Liver (tissue), 9 donors: Measurements from ENCODE around the gene ITPKB. TPM values are rescaled to one million over a fixed set of nuclear protein-coding genes. Genes with fewer than 3 reads are reported as not detected.

Experiments used
- DNase-seq: peaks from one replicate; pipeline ENCODE4 v3.0.0-alpha.2; 2017; ENCODE audit warnings: low spot score
- H3K27ac ChIP-seq, 2 donors: one replicate each; pipeline ENCODE4 v1.7.0; 2013; ENCODE audit warnings: inconsistent platforms in 2 of 2, low read length in 2 of 2, control low read depth in 1 of 2, low read depth in 1 of 2, mild to moderate bottlenecking in 1 of 2
- H3K27me3 ChIP-seq, 4 donors: one replicate each; pipeline versions ENCODE4 v1.6.1 to v1.7.0; 2013; ENCODE audit warnings: low read length in 3 of 4, inconsistent platforms in 1 of 4, mild to moderate bottlenecking in 1 of 4, moderate library complexity in 1 of 4; ENCODE audit not compliant: control insufficient read depth in 4 of 4, insufficient read depth in 4 of 4
- H3K36me3 ChIP-seq, 4 donors: one replicate each; pipeline versions ENCODE4 v1.6.1 to v1.7.0; 2013; ENCODE audit warnings: low read length in 3 of 4, mild to moderate bottlenecking in 3 of 4, low read depth in 1 of 4, moderate library complexity in 1 of 4; ENCODE audit not compliant: control insufficient read depth in 4 of 4, insufficient read depth in 3 of 4
- H3K4me1 ChIP-seq, 4 donors: one replicate each; pipeline versions ENCODE4 v1.6.1 to v1.7.0; 2013; ENCODE audit warnings: low read length in 3 of 4, mild to moderate bottlenecking in 3 of 4, moderate library complexity in 1 of 4; ENCODE audit not compliant: control insufficient read depth in 4 of 4, insufficient read depth in 4 of 4
- H3K4me3 ChIP-seq, 3 donors: one replicate each; pipeline versions ENCODE4 v1.6.1 to v1.7.0; 2013; ENCODE audit warnings: low read length in 3 of 3, control low read depth in 1 of 3, low read depth in 1 of 3, mild to moderate bottlenecking in 1 of 3
- H3K9ac ChIP-seq, 2 donors: one replicate each; pipeline ENCODE4 v1.7.0; 2013; ENCODE audit warnings: low read length in 2 of 2, mild to moderate bottlenecking in 2 of 2, moderate library complexity in 2 of 2, control low read depth in 1 of 2, low read depth in 1 of 2
- H3K9me3 ChIP-seq, 4 donors: one replicate each; pipeline versions ENCODE4 v1.6.1 to v1.7.0; 2013; ENCODE audit warnings: low read length in 3 of 4; ENCODE audit not compliant: control insufficient read depth in 4 of 4
- ATF3 ChIP-seq: IDR thresholded peaks from 2 replicates; pipeline ENCODE4 v1.6.1; 2016; ENCODE audit warnings: antibody characterized with exemption
- EGR1 ChIP-seq, 2 donors: IDR thresholded peaks; 2 replicates each; pipeline ENCODE4 v1.6.1; 2016 to 2018; ENCODE audit warnings: antibody characterized with exemption in 2 of 2, low read depth in 2 of 2
- FOXA1 ChIP-seq: IDR thresholded peaks from 2 replicates; pipeline ENCODE4 v1.6.1; 2016; ENCODE audit warnings: antibody characterized with exemption
- FOXA2 ChIP-seq: IDR thresholded peaks from 2 replicates; pipeline ENCODE4 v1.6.1; 2016; ENCODE audit warnings: antibody characterized with exemption
- HNF4A ChIP-seq, 2 donors: conservative IDR thresholded peaks; 2 replicates each; pipeline ENCODE4 v1.6.1; 2016; ENCODE audit warnings: antibody characterized with exemption in 2 of 2, mild to moderate bottlenecking in 2 of 2
- HNF4G ChIP-seq: IDR thresholded peaks from 2 replicates; pipeline ENCODE4 v1.6.1; 2016; ENCODE audit warnings: antibody characterized with exemption
- JUND ChIP-seq, 2 donors: IDR thresholded peaks; 2 replicates each; pipeline ENCODE4 v1.6.1; 2016; ENCODE audit warnings: antibody characterized with exemption in 2 of 2
- NR2F2 ChIP-seq: IDR thresholded peaks from 2 replicates; pipeline ENCODE4 v1.6.1; 2016; ENCODE audit warnings: antibody characterized with exemption
- RAD21 ChIP-seq, 2 donors: IDR thresholded peaks; 2 replicates each; pipeline ENCODE4 v1.6.1; 2016; ENCODE audit warnings: antibody characterized with exemption in 2 of 2, mild to moderate bottlenecking in 2 of 2
- RXRA ChIP-seq, 2 donors: IDR thresholded peaks; 2 replicates each; pipeline ENCODE4 v1.6.1; 2017 to 2018; ENCODE audit warnings: antibody characterized with exemption in 2 of 2, mild to moderate bottlenecking in 1 of 2
- SP1 ChIP-seq: IDR thresholded peaks from 2 replicates; pipeline ENCODE4 v1.6.1; 2018; ENCODE audit warnings: antibody characterized with exemption, mild to moderate bottlenecking
- TAF1 ChIP-seq: conservative IDR thresholded peaks from 2 replicates; pipeline ENCODE4 v1.6.1; 2016; ENCODE audit warnings: antibody characterized with exemption, mild to moderate bottlenecking
- YY1 ChIP-seq: IDR thresholded peaks from 2 replicates; pipeline ENCODE4 v1.6.1; 2016; ENCODE audit warnings: antibody characterized with exemption, mild to moderate bottlenecking
- WGBS: extraction: QIAGEN DNeasy Blood & Tissue Kit; methylation state at CpG from one replicate; pipeline ENCODE4 v1.1.7; 2013; 5-methylcytosine and 5-hydroxymethylcytosine counted together
- polyA plus RNA-seq, 2 donors: library from polyadenylated mRNA; stranded (reverse) in 1 of 2; unstranded in 1 of 2; fragments of 200-250 nt in 1 of 2; fragments of >200 nt in 1 of 2; fragmentation: Nextera tagmentation in 1 of 2; extraction: Ambion mirVana in 1 of 2; gene quantifications; one replicate each; pipeline versions ENCODE4 v1.2.1 to v1.2.3, GENCODE V29; 2013 to 2015
- total RNA-seq, 2 donors: library from RNA; depleted of rRNA; stranded (reverse); fragments of >200 nt; gene quantifications; one replicate each; pipeline ENCODE4 v1.2.3, GENCODE V29; 2014
- TF ChIP-seq, protein P1 (sequence below): fragments of 150-350 bp; IDR thresholded peaks from 2 replicates; pipeline ENCODE4 v1.5.1; 2017; ENCODE audit warnings: improper control_type of control experiment, low read depth, low read length; ENCODE audit not compliant: missing input control
- TF ChIP-seq, protein P2 (sequence below): IDR thresholded peaks from 2 replicates; pipeline ENCODE4 v1.6.1; 2016; ENCODE audit warnings: antibody characterized with exemption, mild to moderate bottlenecking
- TF ChIP-seq, protein P3 (sequence below): IDR thresholded peaks from 2 replicates; pipeline ENCODE4 v1.6.1; 2016; ENCODE audit warnings: antibody characterized with exemption
- TF ChIP-seq, protein P4 (sequence below): IDR thresholded peaks from 2 replicates; pipeline ENCODE4 v1.6.1; 2016; ENCODE audit warnings: antibody characterized with exemption
- donor health status: healthy.
- donor health status: healthy.
- donor health status: healthy.
- donor health status: healthy.
- donor health status: healthy.

The ITPKB gene
- total and polyA plus RNA-seq, 4 donors, result 0.61 to 5.8 (median 3.7) TPM

DNA sequence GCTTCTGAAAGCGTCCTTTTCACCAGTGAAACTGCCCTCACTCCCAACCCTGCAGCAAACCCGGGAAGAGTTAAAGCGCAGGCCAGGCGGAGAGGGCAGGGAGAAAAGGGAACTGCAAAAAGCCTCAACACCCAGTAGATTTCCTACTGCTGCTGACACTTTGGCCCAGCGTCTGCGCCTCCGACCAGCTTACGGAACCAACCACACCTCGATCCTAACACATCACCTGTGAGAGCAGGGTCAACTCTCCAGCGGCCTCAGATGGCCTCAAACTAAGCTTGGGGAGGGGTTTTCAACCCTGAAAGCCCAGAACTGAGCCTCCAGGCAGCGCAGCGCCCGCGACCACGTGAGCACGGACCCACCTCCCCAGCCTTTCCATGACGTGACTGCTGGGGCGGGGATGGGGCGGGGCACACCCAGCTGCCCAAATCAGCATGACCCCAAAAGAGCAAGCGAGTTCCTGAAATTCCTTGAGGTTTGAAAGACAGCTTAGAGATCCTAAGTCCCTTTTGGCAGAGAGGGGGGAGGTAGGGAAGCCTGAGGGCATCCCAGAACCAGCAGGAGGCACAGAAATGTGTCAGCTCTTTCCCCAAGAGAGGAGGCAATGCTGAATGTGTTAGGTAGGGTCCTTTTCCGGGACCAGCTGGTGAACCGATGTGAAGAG is 59.1 kb downstream of the ITPKB start:
- peak overlapping the region in 2 of 3 donors; percentile 28 to 39 for H3K4me3 ChIP-seq
- H3K9ac ChIP-seq, result peak overlapping the region in 1 of 2 donors; percentile 11
- 7% methylated on average over 22 of the region's 22 CpGs for WGBS
- H3K27ac ChIP-seq, result peak overlapping the region; percentile 58 to 86
- no peaks in the 10 kb centered on the region for H3K9me3 ChIP-seq
- no peaks in the 10 kb centered on the region for H3K27me3 ChIP-seq
- TF ChIP-seq, protein P1, sequence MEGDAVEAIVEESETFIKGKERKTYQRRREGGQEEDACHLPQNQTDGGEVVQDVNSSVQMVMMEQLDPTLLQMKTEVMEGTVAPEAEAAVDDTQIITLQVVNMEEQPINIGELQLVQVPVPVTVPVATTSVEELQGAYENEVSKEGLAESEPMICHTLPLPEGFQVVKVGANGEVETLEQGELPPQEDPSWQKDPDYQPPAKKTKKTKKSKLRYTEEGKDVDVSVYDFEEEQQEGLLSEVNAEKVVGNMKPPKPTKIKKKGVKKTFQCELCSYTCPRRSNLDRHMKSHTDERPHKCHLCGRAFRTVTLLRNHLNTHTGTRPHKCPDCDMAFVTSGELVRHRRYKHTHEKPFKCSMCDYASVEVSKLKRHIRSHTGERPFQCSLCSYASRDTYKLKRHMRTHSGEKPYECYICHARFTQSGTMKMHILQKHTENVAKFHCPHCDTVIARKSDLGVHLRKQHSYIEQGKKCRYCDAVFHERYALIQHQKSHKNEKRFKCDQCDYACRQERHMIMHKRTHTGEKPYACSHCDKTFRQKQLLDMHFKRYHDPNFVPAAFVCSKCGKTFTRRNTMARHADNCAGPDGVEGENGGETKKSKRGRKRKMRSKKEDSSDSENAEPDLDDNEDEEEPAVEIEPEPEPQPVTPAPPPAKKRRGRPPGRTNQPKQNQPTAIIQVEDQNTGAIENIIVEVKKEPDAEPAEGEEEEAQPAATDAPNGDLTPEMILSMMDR, result no peak
- TF ChIP-seq HNF4G, result no peak
- TF ChIP-seq, protein P2, sequence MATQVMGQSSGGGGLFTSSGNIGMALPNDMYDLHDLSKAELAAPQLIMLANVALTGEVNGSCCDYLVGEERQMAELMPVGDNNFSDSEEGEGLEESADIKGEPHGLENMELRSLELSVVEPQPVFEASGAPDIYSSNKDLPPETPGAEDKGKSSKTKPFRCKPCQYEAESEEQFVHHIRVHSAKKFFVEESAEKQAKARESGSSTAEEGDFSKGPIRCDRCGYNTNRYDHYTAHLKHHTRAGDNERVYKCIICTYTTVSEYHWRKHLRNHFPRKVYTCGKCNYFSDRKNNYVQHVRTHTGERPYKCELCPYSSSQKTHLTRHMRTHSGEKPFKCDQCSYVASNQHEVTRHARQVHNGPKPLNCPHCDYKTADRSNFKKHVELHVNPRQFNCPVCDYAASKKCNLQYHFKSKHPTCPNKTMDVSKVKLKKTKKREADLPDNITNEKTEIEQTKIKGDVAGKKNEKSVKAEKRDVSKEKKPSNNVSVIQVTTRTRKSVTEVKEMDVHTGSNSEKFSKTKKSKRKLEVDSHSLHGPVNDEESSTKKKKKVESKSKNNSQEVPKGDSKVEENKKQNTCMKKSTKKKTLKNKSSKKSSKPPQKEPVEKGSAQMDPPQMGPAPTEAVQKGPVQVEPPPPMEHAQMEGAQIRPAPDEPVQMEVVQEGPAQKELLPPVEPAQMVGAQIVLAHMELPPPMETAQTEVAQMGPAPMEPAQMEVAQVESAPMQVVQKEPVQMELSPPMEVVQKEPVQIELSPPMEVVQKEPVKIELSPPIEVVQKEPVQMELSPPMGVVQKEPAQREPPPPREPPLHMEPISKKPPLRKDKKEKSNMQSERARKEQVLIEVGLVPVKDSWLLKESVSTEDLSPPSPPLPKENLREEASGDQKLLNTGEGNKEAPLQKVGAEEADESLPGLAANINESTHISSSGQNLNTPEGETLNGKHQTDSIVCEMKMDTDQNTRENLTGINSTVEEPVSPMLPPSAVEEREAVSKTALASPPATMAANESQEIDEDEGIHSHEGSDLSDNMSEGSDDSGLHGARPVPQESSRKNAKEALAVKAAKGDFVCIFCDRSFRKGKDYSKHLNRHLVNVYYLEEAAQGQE, result no peak
- TF ChIP-seq, protein P3, sequence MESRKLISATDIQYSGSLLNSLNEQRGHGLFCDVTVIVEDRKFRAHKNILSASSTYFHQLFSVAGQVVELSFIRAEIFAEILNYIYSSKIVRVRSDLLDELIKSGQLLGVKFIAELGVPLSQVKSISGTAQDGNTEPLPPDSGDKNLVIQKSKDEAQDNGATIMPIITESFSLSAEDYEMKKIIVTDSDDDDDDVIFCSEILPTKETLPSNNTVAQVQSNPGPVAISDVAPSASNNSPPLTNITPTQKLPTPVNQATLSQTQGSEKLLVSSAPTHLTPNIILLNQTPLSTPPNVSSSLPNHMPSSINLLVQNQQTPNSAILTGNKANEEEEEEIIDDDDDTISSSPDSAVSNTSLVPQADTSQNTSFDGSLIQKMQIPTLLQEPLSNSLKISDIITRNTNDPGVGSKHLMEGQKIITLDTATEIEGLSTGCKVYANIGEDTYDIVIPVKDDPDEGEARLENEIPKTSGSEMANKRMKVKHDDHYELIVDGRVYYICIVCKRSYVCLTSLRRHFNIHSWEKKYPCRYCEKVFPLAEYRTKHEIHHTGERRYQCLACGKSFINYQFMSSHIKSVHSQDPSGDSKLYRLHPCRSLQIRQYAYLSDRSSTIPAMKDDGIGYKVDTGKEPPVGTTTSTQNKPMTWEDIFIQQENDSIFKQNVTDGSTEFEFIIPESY, result no peak
- TF ChIP-seq, protein P4, sequence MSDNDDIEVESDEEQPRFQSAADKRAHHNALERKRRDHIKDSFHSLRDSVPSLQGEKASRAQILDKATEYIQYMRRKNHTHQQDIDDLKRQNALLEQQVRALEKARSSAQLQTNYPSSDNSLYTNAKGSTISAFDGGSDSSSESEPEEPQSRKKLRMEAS, result peak; percentile 46
- no peak for TF ChIP-seq JUND (IDR thresholded peaks at IDR 0.05)
- peak; percentile 59 to 70 for TF ChIP-seq EGR1 (IDR thresholded peaks at IDR 0.05; ENCODE audit: low read depth in 2 of 2)
- peak; percentile 88 for TF ChIP-seq NR2F2
- TF ChIP-seq RAD21 (IDR thresholded peaks at IDR 0.05), result peak in 1 of 2 donors; percentile 30
- TF ChIP-seq SP1, result peak; percentile 62
- no peak for TF ChIP-seq TAF1
- peak; percentile 51 to 75 for TF ChIP-seq RXRA (IDR thresholded peaks at IDR 0.05)
- TF ChIP-seq ATF3, result no peak
- no peak for TF ChIP-seq FOXA2
- H3K36me3 ChIP-seq, result no peaks in the 10 kb centered on the region
- peak; percentile 79 for DNase-seq
- H3K4me1 ChIP-seq, result peaks cover 0 to 3% (median 2%) of the 10 kb centered on the region in 4 donors

DNA sequence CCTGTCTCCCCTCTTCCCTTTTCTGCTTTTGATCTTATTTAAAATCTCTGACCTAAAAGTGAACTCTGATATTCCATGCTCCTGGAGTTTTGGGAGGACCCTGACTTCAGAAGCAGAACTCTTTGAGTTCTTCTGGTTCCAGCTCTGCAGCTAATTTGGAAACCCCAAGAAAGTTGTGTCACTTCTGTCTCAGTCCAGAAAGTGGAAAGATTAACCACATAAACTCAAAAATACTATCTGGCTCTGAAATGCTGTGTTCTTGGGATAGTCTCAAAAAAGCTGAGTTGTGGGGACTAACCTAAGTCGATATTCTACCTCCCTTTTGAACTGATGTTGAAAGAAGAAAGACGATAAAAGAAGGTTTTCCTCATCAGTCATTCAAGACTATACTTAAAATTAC is 59.8 kb downstream of the ITPKB start:
- Histone ChIP-seq H3K27ac (peak overlapping the region; percentile 58 to 86), H3K4me3 (no peak overlapping the region), H3K36me3 (no peaks in the 10 kb centered on the region), H3K4me1 (peaks cover 0 to 3% (median 2%) of the 10 kb centered on the region in 4 donors), H3K9me3 (no peaks in the 10 kb centered on the region), H3K27me3 (no peaks in the 10 kb centered on the region), H3K9ac (peak overlapping the region in 1 of 2 donors; percentile 10)
- 57% methylated on average over 2 of the region's 2 CpGs for WGBS
- DNase-seq, result no peak
- TF ChIP-seq YY1 (no peak), ATF3 (no peak), FOXA1 (no peak), HNF4A (conservative IDR thresholded peaks at IDR 0.05) (no peak)
- TF ChIP-seq, protein P1, result no peak
- TF ChIP-seq, protein P3, result no peak
